DOHH2 (cell line): ENCODE measurements around the gene TTI1.

Source experiments
- CTCF ChIP-seq: fragments of 200-600 bp; sonication (generic); IDR thresholded peaks from one replicate; pipeline ENCODE4 v1.5.1; 2014; ENCODE audit warnings: antibody characterized with exemption, mild to moderate bottlenecking, low read depth, low read length; ENCODE audit not compliant: poor library complexity, severe bottlenecking
- EZH2phosphoT487 ChIP-seq: fragments of 200-600 bp; sonication (generic); IDR thresholded peaks from 2 replicates; pipeline ENCODE4 v1.6.1; 2017; ENCODE audit warnings: borderline replicate concordance, mild to moderate bottlenecking, antibody characterized with exemption, low read length, moderate library complexity, mixed read lengths

GRCh38 chr20:37938181-37938750, 95.0 kb downstream of the TTI1 start:
- TF ChIP-seq CTCF (no peak), EZH2phosphoT487 (no peak)
